OCI-LY3 (cell line): ENCODE measurements around the gene PITPNC1.

Experiments used
- EZH2phosphoT487 ChIP-seq: fragments of 200-600 bp; shearing (Covaris generic); IDR thresholded peaks from 2 replicates; pipeline ENCODE4 v1.6.1; 2018; ENCODE audit warnings: antibody characterized with exemption, mixed run types, low read depth
- TF ChIP-seq, protein P1 (sequence below): fragments of 200-600, 300-600 bp; sonication (generic); IDR thresholded peaks from 2 replicates; pipeline ENCODE4 v1.5.1; 2014; ENCODE audit warnings: antibody characterized with exemption, low read length, low read depth

- TF ChIP-seq, protein P1, sequence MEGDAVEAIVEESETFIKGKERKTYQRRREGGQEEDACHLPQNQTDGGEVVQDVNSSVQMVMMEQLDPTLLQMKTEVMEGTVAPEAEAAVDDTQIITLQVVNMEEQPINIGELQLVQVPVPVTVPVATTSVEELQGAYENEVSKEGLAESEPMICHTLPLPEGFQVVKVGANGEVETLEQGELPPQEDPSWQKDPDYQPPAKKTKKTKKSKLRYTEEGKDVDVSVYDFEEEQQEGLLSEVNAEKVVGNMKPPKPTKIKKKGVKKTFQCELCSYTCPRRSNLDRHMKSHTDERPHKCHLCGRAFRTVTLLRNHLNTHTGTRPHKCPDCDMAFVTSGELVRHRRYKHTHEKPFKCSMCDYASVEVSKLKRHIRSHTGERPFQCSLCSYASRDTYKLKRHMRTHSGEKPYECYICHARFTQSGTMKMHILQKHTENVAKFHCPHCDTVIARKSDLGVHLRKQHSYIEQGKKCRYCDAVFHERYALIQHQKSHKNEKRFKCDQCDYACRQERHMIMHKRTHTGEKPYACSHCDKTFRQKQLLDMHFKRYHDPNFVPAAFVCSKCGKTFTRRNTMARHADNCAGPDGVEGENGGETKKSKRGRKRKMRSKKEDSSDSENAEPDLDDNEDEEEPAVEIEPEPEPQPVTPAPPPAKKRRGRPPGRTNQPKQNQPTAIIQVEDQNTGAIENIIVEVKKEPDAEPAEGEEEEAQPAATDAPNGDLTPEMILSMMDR: no peak
- TF ChIP-seq EZH2phosphoT487: no peak
Measured at GRCh38 chr17:67413388-67413787, 36.3 kb downstream of the PITPNC1 start.
